ENCODE results near the gene CFAP157.

The CFAP157 gene

DNA sequence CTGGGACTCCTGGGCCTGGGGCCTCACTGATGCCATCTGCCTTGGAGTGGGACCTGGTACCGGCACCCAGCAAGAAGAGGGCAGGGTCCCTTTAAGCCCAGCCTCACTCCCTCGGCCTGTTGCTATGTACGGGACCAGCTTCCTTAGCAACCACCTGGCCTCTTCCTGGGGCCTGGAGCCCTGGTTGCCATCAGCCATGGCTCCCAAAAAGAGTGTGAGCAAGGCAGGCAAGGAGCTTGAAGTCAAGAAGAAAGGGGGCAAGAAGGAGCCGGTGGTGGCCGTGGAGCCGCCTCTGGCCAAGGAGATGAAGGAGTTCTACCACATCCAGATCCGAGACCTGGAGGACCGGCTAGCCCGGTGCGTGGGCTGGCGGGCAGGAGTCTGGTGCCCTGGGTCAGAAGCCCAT lies at the start of gene CFAP157:
TSS of gene CFAP157 (plus strand) at position 153 of the 406 bp plus-strand sequence. CDS start at position 197, 44 bp downstream.
- no peak for FAIRE-seq

DNA sequence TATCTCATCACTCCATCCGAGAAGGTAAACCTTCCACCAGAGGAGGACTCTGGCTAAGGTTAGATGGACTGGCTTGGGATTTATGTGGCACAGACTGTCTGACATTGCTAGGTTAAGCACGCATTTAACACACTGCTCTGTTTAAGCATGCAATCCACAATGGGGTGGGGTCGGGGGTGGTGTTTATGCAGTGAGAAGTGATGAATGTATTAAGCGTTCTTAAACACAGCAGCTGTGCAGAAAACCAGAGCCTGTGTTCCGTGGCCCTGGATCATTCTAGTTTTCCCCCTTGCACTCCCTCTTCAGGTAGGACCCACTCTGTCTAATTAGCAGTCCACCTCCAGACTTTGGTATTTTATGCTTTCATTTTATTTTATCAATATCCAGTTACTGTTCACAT lies 48.4 kb upstream of the CFAP157 start:
- no peak for FAIRE-seq

DNA sequence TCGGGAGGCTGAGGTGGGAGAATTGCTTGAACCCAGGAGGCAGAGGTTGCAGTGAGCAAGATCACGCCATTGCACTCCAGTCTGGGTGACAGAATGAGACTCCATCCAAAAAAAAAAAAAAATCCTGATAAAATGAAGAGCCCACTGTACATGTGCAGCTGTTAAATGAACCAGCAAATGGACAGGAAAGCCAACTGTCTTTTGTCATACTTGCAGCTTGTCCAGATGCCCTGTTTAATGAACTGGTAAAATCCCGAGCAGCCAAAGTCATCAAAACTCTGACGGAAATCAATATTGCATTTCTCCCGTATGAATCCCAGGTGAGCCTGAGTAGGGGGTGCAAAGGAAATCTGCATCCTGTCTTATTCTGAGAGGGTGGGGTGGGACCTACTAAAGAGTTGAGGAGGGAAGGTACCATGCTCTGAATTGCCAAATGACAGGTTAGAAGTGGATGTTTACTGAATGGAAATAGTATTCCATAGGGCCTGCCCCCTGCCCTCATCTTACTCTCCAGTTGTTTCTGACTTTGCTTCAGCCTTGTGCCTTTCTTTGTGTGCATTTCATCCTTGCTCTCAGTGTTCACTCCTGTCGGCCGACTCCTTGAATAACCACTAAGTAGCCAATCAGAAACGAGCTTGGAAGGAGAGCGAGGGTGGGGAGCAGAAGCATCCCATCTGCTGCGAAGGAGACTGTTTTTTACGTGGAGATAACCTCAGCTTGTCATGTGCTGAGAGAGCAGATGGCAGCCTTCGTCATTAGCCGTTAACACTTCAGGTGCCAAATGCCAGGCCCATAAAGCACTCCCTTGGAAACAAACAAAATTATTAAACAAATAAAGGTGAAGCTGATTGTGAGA lies 45.7 kb upstream of the CFAP157 start:
- FAIRE-seq: no peak

DNA sequence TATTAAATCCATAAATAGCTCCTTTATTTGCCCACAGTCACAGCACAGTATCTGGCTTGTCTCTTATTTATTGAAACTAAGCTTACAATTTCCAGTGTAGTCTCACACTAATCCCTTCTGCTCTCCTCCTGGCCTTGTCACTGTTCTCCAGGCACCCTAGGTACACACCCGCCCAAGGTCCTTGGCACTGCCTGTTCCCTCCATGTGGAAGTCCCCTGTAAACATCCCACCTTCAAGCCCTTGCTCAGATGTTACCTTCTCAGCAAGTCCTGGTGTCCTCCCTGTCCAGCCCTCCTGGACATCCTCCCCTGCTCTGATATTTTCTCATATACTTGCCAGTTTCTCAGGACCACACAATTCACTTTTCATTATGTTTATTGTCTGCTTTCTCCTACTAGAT lies 44.2 kb upstream of the CFAP157 start:
- FAIRE-seq: no peak

DNA sequence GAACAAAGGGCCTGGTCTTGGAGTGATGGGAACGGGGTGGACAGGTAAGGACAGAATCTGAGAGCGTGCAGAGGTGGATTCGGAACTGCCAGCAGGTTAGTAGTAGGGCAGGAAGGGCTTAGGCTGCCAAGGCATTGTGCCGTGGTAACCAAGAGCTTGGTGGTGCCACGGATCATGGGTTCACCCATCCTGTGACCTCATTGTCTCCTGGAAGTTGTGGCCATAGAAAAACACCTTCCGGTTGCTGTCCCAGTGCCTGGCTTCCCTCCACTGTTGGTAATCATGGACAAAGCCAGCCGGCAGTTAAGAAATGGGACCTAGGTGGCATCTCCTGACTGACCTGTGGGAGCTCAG lies 42.5 kb upstream of the CFAP157 start:
- FAIRE-seq: no peak

DNA sequence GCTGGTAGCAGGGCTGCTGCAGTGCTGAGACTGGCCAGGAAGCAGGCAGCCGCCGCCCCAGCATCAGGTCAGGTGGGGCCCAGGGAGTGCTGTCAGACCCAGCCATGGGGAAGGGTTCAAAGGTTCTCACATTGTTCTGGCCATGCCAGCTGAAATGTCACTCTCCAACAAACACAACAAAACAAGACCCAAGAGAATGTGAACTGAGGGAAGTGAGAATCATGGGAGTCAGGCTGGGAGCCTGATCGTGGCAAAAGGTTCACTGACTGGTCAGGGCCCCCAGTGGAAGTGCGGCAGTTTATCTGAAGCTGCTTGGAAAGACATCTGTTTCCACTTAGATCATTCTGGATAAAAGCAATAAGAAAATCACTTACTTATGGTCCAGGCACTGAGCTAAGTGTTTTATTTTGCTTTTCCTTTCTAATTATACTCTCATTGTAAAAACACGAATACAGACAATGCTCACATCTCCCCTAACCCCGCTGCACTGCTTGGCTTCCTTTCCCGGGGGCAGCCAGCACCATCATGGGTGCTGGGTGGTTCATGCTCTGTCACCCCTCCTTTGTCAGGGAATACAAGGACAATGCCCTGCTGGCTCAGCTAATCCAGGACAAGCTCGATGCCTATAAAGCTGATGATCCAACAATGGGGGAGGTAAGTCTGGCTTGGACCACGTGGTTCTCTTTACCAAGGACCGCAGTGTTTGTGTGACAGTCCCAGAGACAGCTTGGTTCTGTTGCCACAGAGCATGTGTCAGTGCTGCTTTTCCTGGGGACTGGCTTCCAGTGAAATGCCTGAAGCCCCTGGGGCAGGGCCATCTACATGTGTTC lies 41.9 kb upstream of the CFAP157 start:
- FAIRE-seq: peak; percentile 79

DNA sequence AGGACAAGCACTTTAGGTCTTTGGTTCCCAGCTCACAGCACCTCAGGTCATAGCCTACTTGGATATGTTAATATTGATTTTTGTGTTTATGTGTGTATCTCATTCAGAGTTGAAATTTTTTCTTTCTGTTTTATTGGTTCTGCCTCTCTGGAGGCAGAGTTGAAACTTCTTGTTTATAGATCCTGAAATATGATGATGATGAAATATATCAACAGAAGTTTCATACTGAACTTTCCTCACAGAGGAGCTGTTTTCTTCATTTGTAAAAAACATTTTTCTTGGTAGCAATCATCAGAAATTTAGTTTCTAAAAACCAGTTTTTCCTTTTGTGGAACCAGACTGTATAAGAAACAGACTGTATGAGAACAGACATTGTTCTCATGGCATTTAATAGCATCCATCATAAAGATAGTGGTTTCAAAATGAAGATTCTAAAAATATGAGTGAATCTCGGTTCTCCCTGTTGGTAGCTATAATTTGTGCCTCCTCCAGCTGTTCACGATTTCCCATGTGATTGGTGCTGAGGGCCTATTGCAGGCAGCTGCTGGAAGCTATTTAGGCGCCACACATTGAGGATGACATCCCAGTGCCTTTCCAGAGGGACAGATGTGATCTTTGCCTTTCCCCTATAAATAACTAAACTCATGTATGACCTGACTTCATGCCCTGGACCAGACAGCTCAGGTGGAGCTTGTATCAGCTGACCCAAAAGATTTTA lies 39.5 kb upstream of the CFAP157 start:
- FAIRE-seq: no peak

DNA sequence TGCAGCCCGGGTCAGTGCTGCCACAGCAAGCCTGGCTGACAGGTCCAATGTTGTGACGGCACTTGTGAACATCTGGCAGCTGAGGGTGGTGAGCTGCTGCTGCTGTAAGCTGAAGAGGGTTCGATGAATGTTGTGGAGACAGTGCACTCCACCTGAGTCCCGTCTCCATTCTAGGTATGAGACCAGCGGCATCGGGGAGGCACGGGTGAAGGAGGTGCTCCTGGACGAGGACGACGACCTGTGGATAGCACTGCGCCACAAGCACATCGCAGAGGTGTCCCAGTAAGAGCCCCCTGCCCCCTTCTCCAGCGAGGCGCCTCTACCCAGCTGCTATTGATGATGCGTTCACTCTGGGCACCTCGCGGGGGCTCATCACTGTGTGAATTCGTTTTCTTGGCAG lies 38.9 kb upstream of the CFAP157 start:
- no peak for FAIRE-seq

DNA sequence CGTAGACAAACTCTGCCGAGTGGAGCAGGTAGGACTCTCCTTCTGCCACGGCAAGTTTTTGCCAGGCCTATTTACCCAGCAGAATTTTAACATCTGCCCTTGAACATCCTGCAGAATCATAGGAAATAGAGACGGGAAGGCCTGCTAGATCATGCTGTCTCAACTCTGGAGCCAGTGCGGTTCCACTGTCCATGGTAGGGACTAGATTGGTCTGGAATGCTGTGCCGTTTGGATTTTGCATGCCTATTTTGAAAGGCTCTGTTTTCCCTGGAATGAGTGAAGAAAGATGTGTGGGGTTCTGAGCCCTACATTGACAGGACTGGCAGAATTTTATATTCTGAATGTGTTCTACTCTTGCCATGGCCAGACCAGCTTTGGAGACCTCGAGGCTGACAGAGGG lies 33.6 kb upstream of the CFAP157 start:
- FAIRE-seq: no peak

DNA sequence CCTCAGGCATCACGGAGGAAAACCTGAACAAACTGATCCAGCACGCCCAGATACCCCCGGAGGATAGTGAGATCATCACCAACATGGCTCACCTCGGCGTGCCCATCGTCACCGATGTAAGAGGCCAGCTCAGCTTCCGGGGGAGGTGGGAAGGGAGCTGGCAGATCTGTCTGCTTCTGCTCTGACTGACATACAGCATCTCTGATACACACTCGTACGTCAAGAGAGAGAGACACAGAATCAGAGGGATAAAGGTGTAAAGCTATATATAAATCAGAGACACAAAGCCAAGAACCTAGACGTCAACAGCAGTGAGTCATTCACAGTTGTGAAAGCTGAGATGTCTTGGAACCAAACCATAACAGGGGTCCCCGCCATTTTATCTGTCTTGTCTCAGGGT lies 30.1 kb upstream of the CFAP157 start:
- no peak for FAIRE-seq

DNA sequence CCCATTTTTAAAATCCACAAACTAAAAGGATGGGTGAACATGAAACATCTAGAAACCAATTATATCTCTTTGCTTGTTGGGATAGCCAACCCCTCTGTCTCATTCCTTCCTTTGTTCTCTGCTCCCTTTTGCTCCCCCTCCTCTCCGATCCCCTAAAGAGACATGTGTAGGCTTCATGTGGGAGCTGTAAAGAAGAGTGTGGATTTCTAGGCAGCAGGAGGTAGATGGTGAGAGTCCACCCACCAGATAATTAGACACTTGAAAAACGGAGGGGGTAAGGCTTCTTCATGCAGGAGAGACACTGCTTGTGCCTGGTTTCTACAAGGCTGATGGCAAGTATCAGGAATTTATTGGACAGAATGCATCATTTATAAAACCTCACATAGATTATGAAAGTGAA lies 27.3 kb upstream of the CFAP157 start:
- FAIRE-seq: no peak

DNA sequence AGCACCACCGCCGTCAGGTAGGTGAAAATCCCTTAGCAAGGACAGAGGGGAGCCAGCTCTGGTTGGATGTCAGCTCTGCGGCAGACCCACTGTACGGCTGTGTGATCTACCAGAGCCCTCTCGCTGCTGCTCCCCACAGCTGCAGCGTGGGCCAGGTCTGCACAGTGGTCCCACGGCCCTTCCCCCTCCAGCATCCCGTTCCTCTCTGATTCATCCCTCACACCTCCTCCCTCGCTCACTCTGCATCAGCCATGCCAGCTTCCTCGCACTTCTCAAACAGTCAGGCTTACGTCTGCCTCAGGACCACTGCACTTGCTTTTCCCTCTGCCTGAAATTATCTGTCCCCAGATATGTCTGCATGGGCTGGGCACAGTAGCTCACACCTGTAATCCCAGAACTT lies 26.6 kb upstream of the CFAP157 start:
- no peak for FAIRE-seq

DNA sequence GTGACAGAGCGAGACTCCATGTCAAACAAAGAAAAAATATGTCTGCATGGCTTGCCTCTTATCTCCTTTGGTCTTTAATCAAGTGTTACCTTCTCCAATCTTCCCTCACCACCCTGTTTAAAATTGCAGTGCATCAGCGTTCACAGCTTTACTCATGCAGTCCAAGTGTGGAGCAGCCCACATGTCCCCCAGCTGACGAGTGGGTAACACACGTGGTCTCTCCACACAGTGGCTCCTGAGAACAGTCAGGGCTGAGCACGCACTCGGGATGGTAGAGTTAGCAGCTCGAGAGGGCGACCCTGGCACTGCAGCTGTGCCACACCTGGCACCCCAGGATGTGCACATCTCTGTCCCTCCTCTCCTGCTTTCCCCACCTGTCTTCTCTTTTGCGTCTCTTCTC lies 25.9 kb upstream of the CFAP157 start:
- FAIRE-seq: no peak

DNA sequence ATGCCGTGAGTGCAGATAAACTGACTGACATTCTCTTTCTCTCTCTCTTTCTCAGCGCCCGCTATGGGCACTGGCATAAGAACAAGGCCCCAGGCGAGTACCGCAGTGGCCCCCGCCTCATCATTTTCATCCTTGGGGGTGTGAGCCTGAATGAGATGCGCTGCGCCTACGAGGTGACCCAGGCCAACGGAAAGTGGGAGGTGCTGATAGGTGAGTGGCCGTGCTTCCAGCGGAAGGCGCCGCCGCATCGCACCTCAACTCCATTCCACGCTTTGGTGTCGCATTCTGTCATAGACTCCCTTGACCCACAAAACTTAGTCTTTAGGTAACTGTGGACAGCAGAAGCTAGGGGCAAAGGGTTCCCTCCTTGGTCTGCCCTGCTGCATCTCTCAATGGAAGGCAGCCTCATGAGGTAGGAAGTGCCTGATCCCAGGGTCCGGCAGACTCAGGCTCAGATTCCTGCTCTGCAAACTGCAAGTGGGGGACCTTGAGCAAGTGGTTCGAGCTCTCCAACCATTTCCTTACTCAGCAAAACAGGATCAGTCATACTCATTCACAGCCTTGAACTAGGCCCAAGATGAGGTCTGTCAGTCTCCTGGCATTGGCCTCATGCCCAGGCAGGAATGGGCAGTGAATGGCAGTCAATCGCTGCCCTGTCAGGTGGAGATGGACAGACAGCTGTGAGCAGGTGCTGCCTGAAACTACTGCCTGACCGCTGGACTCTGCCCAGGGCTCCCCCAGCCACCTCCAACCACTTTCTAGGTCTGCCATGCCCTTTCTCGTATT lies 24.2 kb upstream of the CFAP157 start:
- FAIRE-seq: no peak

DNA sequence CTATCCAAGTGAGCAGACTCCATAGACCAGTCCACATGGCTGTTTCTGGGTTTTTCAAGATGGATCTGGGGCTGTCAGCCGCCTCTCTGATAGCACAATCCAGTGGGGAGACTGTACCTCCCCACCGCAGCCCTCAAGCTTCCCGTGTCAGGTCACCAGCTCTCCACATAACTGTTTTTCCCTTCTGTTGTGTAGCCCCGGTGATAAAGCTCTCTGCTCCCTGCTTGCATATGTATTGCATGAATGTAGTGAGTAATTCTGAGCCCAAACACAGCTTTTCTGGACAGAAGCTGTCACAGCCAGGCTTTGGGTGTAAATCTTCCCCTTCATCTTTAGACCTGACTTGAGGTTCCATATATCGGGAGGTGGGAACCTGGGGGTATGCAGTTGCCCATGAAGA lies 23.1 kb upstream of the CFAP157 start:
- FAIRE-seq: no peak

DNA sequence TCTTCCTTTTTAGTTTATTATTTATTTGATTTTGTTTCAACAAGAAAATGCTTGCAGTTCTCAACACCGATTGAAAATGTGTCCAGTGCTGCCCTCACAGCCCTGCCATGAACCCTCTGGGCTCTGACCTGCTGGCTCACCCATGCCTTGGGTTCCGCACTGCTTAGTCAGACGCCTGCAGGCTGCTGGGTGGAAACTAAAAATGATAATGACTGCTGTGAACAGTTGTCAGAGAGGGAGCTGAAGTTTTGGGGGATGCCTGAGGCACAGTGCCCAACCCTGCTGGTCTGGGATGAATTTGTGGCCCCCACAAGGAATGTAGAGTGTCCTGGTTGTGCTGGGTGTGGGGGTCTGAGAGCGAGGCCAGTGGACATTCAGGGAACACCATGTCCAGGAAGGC lies 22.2 kb upstream of the CFAP157 start:
- FAIRE-seq: no peak

DNA sequence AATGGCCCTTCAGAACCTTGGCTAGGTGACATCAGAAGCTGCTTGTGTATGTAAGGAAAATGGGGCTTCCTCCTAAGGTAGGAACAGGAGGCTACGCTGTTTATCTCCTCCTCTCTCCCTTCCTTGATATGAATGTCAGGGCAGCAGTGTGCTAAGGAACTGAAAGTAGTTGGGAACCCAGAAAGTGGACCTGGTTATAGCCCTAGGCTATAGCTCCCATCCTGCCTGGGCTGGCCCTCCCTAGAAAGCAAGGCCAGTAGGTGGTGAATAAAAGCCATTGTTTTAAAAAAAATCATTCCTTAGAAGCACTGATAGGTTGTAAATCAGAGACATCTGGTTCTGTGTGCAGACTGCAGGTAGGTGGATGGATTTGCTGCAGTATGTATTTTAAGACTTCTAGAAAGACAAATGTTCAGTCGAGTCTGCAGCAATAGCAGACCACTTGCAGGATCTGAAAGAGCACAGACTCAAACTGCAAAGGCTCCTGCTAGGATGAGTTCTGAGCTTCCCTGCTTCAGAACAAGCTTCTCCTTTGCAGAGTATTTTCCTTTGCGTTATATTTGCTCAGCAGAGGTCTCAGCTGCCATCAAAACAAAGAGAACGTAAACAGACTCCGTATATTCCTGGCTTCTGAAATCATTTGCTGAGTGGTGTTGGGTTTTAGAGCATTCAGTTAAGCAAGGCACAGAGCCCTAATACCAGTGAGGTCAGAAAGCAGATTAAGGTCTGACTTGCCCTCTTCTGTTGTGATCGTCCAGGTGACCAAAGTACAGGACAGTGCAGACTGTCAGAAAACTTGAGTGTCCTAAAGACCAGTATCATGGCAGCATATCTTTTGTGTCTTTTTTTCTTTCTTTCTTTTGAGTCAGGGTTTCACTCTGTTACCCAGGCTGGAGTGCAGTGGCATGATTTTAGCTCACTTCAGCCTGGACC lies 20.1 kb upstream of the CFAP157 start:
- no peak for FAIRE-seq

DNA sequence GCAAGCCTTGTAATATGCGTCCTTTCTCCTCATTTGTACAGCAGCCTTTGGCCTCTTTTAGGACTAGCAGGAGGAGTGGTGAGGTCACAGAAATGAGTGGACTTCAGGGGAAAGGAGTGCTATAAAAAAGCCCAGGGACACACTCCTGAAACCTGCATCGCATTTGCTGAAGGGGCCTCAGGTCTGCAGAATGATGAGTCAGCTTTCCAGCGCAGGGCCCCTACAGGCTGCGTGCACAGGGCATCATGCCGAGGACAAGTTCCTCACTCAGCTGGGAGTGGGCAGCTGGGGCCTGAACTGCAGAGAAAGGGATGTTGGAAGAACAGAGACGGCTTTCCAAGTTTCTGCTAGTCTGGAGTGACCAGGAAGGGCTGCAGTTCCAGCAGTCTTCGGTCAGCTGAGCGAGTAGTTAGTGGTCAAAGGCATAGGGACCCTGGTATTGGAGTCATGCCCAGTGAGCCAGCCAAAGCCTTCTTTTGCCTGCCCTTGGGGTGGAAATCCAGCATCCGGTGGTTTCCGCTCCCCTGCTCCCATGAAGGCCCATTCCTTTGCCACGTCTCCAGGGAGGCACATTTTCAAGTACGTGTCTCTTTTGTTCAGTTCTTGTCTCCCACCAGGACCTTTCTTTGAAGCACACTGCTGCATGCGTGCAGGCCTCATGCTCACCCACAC lies 17.3 kb upstream of the CFAP157 start:
- no peak for FAIRE-seq

DNA sequence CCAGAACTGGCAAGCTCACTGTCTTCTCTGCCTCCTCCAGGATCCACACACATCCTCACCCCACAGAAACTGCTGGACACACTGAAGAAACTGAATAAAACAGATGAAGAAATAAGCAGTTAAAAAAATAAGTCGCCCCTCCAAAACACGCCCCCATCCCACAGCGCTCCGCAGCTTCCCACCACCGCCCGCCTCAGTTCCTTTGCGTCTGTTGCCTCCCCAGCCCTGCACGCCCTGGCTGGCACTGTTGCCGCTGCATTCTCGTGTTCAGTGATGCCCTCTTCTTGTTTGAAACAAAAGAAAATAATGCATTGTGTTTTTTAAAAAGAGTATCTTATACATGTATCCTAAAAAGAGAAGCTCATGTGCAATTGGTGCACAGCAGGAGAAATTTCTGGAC lies 16.1 kb upstream of the CFAP157 start:
- no peak for FAIRE-seq

DNA sequence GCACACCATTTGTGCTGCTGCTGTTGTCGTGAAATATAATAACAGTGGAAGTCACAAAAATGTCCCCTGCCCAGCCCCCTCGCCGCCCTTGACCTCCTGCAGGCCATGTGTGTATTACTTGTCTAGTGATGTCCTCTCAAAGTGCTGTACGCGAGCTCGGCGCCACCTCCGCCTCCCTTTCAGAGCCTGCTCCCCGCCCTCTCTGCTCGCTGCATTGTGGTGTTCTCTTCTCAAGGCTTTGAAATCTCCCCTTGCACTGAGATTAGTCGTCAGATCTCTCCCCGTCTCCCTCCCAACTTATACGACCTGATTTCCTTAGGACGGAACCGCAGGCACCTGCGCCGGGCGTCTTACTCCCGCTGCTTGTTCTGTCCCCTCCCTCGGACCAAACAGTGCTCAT lies 14.7 kb upstream of the CFAP157 start:
- no peak for FAIRE-seq

DNA sequence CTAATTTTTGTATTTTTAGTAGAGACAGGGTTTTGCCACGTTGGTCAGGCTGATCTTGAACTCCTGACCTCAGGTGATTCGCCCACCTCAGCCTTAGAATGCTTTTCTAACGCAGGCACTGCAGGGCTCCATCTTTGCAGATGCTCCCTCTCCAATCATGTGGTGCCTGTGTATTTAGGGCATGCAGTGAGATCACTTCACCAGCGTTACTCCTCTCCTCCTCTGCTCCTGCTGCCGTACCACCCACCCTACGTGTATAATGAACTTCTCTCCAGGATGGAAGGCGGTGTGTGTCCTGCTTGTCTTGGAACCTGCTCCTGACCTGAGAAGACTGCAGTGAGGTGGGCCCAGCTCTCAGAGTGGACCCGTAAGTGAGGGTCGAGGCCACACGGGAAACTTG lies 13.6 kb upstream of the CFAP157 start:
- FAIRE-seq: no peak

Data from endometrium (tissue), 2 donors.